Measurements from ENCODE around the gene GABARAPL2. TPM values are rescaled to one million over a fixed set of nuclear protein-coding genes. Genes with fewer than 3 reads are reported as not detected.
A peak's percentile ranks its signal among the peaks of the same experiment; 100 is the strongest.

Gene GABARAPL2, protein sequence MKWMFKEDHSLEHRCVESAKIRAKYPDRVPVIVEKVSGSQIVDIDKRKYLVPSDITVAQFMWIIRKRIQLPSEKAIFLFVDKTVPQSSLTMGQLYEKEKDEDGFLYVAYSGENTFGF
- 69.9 and 70.4 TPM in 2 replicates for total RNA-seq

DNA sequence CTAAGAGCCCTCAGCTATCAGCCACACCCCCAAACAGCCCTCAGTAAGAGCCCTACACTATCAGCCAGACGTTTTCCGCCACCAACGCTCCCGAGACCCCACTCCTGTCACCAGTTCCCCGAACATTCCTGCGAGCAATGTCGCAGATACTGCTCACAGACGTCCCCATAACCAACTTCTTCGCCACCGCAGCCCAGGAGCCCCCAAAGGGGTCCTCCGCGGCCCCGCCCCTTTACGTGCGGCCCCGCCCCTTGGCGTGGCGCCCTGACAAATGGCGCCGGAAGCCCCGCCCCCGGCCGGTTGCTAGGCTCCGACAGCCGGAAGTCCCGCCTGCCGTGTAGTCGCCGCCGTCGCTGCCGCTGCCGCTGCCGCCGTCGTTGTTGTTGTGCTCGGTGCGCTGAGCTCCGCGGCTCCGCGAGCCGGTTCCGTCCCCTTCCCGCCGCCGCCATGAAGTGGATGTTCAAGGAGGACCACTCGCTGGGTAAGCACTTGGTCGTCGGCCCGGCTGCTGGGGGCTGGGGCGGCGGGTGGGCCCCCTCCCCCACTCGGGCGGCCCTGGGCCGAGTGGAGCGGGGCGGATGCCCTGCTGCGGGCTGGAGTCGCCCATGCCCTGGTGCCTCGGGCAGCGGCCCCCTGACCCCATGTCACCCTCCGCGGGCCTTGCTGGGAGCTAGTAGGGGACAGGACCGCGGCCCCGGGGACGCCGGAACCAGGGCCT, at the start of gene GABARAPL2:
TSS of gene GABARAPL2 (plus strand) at position 340 of the 718 bp plus-strand sequence. CDS start at position 448, 108 bp downstream.
- intact Hi-C loops (cut with micrococcal nuclease), result loop anchor here (1.0 kb wide), 4 partner anchors 10 to 133 kb away; partner anchors contain the start of genes ADAT1, CFDP1, KARS1 and TERF2IP
- H3K27ac Mint-ChIP-seq, result peak within 1 kb of the TSS; percentile 87
- H3K4me1 Mint-ChIP-seq, result peaks cover 28% of the 10 kb centered on the region
- H3K4me3 Mint-ChIP-seq, result peak within 1 kb of the TSS; percentile 90
- peak; percentile 98 for DNase-seq
- H3K9me3 Mint-ChIP-seq, result no peaks in the 10 kb centered on the region
- peaks cover 18% of the 10 kb centered on the region for H3K36me3 Mint-ChIP-seq (ENCODE audit: low read depth)
- H3K27me3 Mint-ChIP-seq, result peaks cover 14% of the 10 kb centered on the region

DNA sequence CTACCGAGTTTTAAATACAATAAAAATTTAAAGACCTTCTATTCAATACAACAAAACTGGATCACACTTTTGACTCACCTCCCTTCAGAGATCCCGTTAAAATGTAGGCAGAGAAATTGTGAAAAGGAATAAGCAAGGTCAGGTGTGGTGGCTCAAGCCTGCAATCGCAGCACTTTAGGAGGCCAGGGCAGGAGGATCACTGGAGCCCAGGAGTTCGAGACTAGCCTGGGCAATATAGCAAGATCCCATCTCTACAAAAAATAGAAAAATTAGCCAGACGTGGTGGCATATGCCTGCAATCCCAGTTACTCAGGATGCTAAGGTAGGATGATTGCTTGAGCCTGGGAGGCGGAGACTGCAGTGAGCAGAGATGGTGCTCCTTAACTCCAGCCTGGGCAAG, 47.0 kb upstream of the GABARAPL2 start:
- no peak for DNase-seq
- Mint-ChIP-seq H3K36me3 (ENCODE audit: low read depth) (peaks cover 3% of the 10 kb centered on the region), H3K27me3 (peaks cover 11% of the 10 kb centered on the region)

DNA sequence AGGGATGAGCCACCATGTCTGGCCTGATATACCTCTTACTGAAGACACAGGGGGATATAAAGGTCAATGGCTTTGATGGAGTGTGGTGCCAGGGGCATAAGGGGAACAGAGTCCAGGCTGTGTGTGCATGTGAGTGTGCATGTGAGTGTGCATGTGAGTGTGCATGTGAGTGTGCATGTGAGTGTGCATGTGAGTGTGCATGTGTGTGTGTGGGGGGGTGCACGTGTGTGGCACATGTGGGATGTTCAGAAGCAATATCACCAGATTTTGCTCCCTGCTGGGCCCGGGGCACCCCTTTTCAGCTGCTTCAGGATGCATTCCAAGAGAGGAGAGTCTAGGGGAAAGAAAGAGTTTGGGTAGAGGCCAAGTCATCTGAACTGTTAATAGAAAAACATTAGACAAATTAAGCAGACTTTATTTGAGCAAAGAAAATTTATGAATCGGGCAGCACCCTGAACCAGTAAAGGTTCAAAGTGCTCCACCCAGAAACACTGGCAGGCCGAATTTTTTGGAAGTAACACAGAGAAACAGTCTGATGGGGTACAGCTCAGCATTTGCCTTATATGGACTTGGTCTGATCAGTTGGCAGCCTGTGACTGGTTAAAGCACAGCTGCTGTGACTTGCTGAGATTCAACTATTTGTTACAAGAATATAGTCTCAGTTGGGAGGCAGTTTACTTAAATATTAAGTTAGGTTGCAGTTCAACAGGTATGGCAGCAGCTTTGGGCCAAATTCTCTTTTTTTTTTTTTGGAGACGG, 40.0 kb upstream of the GABARAPL2 start:
- intact Hi-C loops (cut with micrococcal nuclease), result no loop called here
- Mint-ChIP-seq H3K27ac (no peak overlapping the region), H3K9me3 (no peaks in the 10 kb centered on the region), H3K4me1 (no peaks in the 10 kb centered on the region), H3K36me3 (ENCODE audit: low read depth) (no peaks in the 10 kb centered on the region), H3K4me3 (no peak overlapping the region), H3K27me3 (no peaks in the 10 kb centered on the region)
- no peak for DNase-seq

More for the DNA sequence above, 47.0 kb upstream of the GABARAPL2 start:
- intact Hi-C loops (cut with micrococcal nuclease), result no loop called here
- Mint-ChIP-seq H3K9me3 (no peaks in the 10 kb centered on the region), H3K4me3 (no peak overlapping the region), H3K27ac (no peak overlapping the region), H3K4me1 (peaks cover 10% of the 10 kb centered on the region)

DNA sequence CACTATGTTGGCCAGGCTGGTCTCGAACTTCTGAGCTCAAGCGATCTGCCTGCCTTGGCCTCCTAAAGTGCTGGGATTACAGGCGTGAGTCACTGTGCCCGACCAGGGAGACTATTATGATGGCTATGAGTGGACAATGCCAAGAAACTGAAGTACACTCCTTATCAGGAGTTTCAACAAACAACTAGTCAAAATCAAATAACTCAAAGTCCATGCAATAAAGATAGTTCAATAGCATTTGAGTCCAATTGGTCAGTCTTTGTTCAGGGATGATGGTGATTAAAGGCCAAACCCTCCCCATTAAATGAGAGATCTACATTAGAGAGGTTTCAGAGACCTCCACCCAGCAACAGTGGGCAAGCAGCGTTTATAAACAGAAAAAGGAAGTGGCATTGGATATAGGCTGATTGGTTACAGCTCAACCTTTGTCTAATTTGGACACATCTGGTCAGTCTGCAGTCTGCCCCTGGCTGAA, 38.3 kb upstream of the GABARAPL2 start:
- DNase-seq, result no peak
- Mint-ChIP-seq H3K4me1 (no peaks in the 10 kb centered on the region), H3K36me3 (ENCODE audit: low read depth) (no peaks in the 10 kb centered on the region), H3K9me3 (no peaks in the 10 kb centered on the region), H3K4me3 (no peak overlapping the region), H3K27ac (no peak overlapping the region), H3K27me3 (no peaks in the 10 kb centered on the region)
- intact Hi-C loops (cut with micrococcal nuclease), result no loop called here

DNA sequence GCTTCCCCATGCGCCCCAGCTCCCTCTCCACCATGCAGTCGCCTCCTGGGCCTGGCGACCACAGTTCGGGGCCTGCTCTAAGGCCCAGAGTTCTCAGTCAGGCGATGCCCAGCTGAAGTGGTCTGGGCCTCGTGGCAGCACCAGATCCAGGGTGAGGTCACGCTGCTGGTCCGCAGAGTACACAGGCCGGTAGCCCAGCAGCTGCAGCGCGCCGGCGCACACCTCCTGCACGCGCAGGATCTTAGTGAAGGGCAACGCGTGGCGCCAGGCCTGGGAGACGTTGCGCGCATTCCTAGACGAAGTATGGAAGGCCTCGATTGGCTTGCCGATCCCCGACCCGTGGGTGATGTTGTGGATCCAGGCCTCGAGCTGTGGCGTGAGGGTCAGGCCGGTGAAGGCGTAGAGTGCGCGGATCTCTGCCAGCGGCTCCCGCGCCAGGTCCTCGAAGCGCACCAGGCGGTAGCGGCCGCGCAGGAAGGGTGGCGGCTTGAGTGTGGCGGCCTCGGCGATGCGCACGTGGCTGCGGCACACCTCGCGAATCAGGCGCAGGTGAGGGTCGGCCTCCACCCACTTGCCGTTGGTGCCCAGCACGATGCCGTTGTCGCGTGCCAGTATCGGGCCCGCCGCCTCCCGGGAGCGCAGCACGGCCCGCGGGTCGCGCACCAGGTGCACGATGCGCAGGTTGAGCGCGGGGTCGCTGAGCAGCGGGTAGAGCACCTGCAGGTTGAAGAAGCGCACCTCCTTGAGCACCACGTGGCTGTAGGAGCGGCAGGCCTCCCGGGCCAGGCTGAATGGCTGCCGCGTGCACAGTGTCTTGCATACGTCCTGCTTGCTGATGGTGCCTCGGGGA, 36.9 kb upstream of the GABARAPL2 start:
- H3K4me1 Mint-ChIP-seq, result no peaks in the 10 kb centered on the region
- H3K36me3 Mint-ChIP-seq (ENCODE audit: low read depth), result no peaks in the 10 kb centered on the region
- no peak overlapping the region for H3K27ac Mint-ChIP-seq
- intact Hi-C loops (cut with micrococcal nuclease), result no loop called here
- DNase-seq, result no peak
- H3K4me3 Mint-ChIP-seq, result no peak overlapping the region
- H3K27me3 Mint-ChIP-seq, result no peaks in the 10 kb centered on the region
- H3K9me3 Mint-ChIP-seq, result no peaks in the 10 kb centered on the region

DNA sequence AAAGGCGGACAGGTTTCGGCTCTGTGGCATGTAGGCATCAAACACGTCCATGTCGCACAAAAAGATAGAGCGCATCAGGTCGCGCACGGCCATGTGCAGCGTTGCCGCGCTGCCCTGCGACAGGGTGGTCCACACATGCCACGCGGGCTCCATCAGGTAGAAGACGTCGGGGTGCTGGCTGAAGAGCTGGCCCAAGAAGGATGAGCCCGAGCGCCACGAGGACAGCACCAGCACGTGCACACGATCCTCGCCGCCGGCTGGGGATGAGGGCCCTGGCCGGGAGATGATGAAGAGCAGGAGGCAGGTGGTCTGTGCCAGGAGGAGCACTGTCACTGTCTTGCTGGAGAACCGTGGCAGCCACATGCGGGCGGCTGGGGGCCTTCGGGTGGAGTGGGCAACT, 36.2 kb upstream of the GABARAPL2 start:
- Mint-ChIP-seq H3K36me3 (ENCODE audit: low read depth) (no peaks in the 10 kb centered on the region), H3K27me3 (no peaks in the 10 kb centered on the region), H3K27ac (no peak overlapping the region), H3K4me1 (no peaks in the 10 kb centered on the region), H3K4me3 (no peak overlapping the region), H3K9me3 (no peaks in the 10 kb centered on the region)
- intact Hi-C loops (cut with micrococcal nuclease), result no loop called here
- DNase-seq, result no peak

DNA sequence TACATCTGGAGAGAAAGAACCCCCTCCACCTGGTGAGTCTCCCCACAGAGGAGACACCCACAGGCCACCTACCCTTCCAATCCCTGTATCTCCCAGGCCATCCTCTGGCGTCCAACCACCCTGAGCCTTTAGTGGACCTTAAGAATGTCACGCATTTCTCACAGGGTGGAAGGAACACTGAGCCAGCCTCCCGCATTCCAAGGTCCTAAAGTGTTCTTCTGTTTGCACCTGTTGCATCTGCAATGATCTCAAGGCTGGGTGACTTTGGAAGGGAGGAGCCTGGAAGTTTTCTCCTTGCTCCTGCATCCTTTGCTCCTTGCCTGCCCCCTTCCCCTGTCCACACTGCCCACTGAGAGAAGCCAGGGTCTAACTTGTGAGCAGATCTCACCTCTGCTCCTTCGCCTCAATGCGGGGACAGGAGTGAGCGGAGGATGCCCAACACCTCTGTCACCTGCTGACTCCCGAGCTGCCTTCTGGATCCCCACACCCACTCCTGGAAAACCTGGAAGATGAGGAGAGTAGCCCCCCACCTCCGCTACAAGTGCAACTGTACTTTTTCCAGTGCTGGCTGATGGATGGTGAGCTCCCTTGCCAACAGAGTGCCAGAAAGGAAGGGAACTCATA, 33.9 kb upstream of the GABARAPL2 start:
- H3K4me3 Mint-ChIP-seq, result no peak overlapping the region

DNA sequence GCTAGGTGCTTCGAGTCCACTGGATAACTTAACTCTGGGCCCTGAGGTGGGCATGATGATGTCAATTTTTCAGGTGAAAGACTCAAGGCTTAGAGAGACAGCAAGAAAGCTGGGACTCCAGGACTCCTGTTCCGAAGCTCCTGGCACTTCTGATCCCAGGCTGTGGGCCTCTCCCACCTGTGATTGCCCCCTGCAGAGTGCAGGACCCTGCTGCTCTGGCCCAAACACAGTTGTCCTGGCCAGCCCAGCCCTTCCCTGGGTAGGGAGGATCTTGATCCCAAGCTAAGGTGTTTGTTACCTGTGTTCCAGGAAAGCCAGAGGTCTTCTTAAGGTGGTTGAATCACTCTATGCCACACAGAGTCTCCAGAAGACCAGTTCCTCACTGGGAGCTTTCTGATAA, 33.4 kb upstream of the GABARAPL2 start:
- intact Hi-C loops (cut with micrococcal nuclease), result no loop called here
- Mint-ChIP-seq H3K9me3 (no peaks in the 10 kb centered on the region), H3K4me3 (no peak overlapping the region), H3K36me3 (ENCODE audit: low read depth) (no peaks in the 10 kb centered on the region), H3K4me1 (no peaks in the 10 kb centered on the region), H3K27ac (no peak overlapping the region), H3K27me3 (no peaks in the 10 kb centered on the region)
- DNase-seq, result no peak

More for the DNA sequence above, 33.9 kb upstream of the GABARAPL2 start:
- Mint-ChIP-seq H3K4me1 (no peaks in the 10 kb centered on the region), H3K9me3 (no peaks in the 10 kb centered on the region), H3K36me3 (ENCODE audit: low read depth) (no peaks in the 10 kb centered on the region), H3K27me3 (no peaks in the 10 kb centered on the region), H3K27ac (no peak overlapping the region)
- no peak for DNase-seq
- intact Hi-C loops (cut with micrococcal nuclease), result no loop called here

DNA sequence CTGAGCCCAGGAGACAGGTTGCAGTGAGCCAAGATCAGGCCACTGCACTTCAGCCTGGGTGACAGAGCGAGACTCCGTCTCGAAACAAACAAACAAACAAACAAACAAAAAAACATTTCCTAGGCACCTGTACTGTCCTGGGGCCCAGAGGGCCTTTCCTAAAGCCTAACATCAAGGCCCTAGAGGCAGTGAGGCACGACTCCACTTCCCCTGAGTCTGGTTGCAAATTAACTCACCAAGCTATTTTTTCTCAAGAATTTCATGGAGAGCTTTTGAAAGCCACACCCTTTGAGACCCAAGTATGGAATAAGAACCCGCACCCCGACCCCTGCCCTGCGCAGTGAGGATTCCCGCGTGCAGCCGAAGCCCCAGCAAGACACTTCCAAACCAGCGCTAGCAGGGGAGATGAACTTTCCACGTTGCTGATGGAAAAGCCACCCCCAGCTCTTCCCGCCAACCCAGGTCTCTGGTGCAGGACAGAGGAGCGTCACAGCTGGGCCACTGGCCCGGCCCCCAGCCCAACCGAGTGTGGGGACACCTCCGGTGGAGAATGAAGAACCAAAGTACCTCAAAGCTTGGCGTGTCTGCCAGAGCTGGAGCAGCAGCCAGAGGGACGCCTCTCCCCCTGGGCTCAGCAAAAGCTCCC, 31.5 kb upstream of the GABARAPL2 start:
- no peak overlapping the region for H3K27ac Mint-ChIP-seq
- no peaks in the 10 kb centered on the region for H3K4me1 Mint-ChIP-seq
- no peak overlapping the region for H3K4me3 Mint-ChIP-seq
- DNase-seq, result no peak
- no peaks in the 10 kb centered on the region for H3K36me3 Mint-ChIP-seq (ENCODE audit: low read depth)
- no peaks in the 10 kb centered on the region for H3K9me3 Mint-ChIP-seq
- intact Hi-C loops (cut with micrococcal nuclease), result no loop called here
- H3K27me3 Mint-ChIP-seq, result no peaks in the 10 kb centered on the region

DNA sequence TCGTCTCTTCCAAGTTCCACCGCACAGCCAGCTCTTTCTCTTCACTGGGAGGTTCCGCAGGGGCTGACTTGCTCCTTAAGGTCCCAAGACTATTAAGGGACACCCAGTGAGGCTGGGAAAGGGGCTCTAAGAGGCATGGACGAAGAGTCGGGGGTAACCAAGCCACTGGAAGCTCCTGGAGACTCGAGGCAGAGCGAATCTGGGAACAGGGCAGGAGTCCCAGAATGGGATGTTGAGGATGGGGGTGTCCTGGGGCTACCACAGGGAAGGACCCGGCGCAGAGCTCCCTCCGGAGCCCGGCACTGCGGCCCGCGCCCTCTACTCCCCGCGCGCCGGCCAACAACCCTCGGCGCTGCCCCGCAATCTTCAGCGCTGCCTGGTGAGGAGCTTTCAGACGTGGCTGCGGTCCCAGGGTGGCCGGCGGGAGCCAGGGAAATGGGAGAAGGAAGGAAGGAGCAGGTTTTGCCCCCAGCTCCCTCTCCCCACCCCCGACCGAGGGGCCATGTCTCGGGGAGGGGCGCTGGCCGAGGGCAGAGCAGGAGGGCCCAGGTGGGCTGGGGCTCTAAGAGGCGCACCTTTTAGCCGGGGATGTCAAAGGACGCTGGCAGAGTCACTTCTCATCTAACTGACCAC, 30.9 kb upstream of the GABARAPL2 start:
- no peaks in the 10 kb centered on the region for H3K36me3 Mint-ChIP-seq (ENCODE audit: low read depth)
- intact Hi-C loops (cut with micrococcal nuclease), result no loop called here

DNA sequence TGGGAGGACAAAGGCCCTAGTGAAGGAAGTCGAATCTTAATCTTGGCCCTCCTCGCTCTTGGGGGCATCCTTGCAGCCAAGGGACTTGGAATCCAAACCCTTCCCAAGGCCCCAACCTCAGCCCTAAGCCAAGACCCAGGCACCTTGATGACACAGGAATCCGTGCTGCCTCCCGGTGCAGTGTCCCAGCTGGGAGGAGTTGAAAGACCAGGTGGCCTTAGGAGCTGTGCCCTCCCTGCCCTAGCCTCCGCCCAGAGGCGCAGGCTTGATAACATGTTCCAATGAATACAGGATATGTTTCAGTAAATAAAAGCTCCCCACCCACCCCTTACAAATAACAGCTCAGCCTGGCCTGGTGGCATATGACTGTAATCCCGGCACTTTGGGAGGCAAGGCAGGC, 30.3 kb upstream of the GABARAPL2 start, which contains the start of gene CHST5:
TSS of gene CHST5 (minus strand) at position 208 of the 400 bp plus-strand sequence. CDS start 5,724 bp downstream, outside the sequence.
- H3K36me3 Mint-ChIP-seq (ENCODE audit: low read depth), result no peaks in the 10 kb centered on the region
- H3K9me3 Mint-ChIP-seq, result no peaks in the 10 kb centered on the region
- DNase-seq, result no peak
- H3K27ac Mint-ChIP-seq, result no peak within 1 kb of the TSS
- peaks cover 4% of the 10 kb centered on the region for H3K4me1 Mint-ChIP-seq
- no peaks in the 10 kb centered on the region for H3K27me3 Mint-ChIP-seq
- intact Hi-C loops (cut with micrococcal nuclease), result no loop called here
- no peak within 1 kb of the TSS for H3K4me3 Mint-ChIP-seq

More for the DNA sequence above, 30.9 kb upstream of the GABARAPL2 start:
- peaks cover 2% of the 10 kb centered on the region for H3K4me1 Mint-ChIP-seq
- H3K27me3 Mint-ChIP-seq, result no peaks in the 10 kb centered on the region
- H3K27ac Mint-ChIP-seq, result no peak overlapping the region
- no peak for DNase-seq
- H3K4me3 Mint-ChIP-seq, result no peak overlapping the region
- H3K9me3 Mint-ChIP-seq, result no peaks in the 10 kb centered on the region

DNA sequence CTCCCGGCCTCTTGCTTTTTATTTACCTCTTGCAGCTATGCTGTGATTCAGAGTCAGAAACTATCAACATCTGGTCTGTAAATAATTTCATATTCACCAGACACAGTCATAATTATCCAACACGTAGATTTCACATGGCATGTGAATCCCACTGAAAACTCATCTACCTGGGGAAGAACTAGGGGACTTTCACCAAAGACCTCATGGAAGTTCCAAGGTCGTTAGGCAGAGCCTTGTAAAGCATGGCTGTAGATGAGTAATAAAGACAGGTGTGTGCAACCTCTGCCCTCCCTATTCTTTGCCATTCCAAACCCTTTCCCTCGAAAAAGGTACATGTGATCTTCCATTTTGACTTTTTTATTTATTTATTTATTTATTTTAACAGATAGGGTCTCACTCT, 28.4 kb upstream of the GABARAPL2 start:
- Mint-ChIP-seq H3K36me3 (ENCODE audit: low read depth) (no peaks in the 10 kb centered on the region), H3K27ac (no peak overlapping the region), H3K27me3 (no peaks in the 10 kb centered on the region), H3K4me3 (no peak overlapping the region), H3K4me1 (peaks cover 4% of the 10 kb centered on the region), H3K9me3 (no peaks in the 10 kb centered on the region)
- intact Hi-C loops (cut with micrococcal nuclease), result no loop called here
- no peak for DNase-seq
